Left ventricle myocardium inferior (tissue), 1 donor: ENCODE results near the gene CLCF1. TPM values are rescaled to one million over a fixed set of nuclear protein-coding genes. Genes with fewer than 3 reads are reported as not detected.

Experiments used
- DNase-seq: peaks from one replicate; pipeline ENCODE4 v3.0.0-alpha.2; 2020
- H3K27ac ChIP-seq: fragments of 200-600 bp; replicated peaks from 2 replicates; pipeline ENCODE4 v1.8.0; 2021
- H3K27me3 ChIP-seq: fragments of 200-600 bp; 2 replicates; pipeline ENCODE4 v1.8.0; 2021; ENCODE audit warnings: low read depth
- H3K36me3 ChIP-seq: fragments of 200-600 bp; 2 replicates; pipeline ENCODE4 v1.8.0; 2021
- H3K4me1 ChIP-seq: fragments of 200-600 bp; 2 replicates; pipeline ENCODE4 v1.8.0; 2021
- H3K4me3 ChIP-seq: fragments of 200-600 bp; 2 replicates; pipeline ENCODE4 v1.8.0; 2021; ENCODE audit warnings: mild to moderate bottlenecking, moderate library complexity
- H3K9me3 ChIP-seq: fragments of 200-600 bp; replicated peaks from 2 replicates; pipeline ENCODE4 v1.8.0; 2021
- intact Hi-C: fragments of 100-400 bp; cut with micrococcal nuclease; formaldehyde crosslinking; loops from one replicate; pipeline ENCODE4 v1.11.0; 2022
- total RNA-seq: library from RNA; stranded (reverse); fragmentation: NEBNext Ultra II Directional; extraction: Animal tissue kit (Norgen Biotek cat#: 25700); gene quantifications from one replicate; pipeline ENCODE4 v1.2.1, GENCODE V29; 2021
- TF ChIP-seq, protein P1 (sequence below): fragments of 200-600 bp; IDR thresholded peaks from 2 replicates; pipeline ENCODE4 v1.8.0; 2021; ENCODE audit warnings: antibody characterized with exemption, mild to moderate bottlenecking, borderline replicate concordance
- donor health status: DM: no; HTN: yes; CAD: no; lungs with severe emphysema.

CLCF1 gene
- total RNA-seq, 1 donor from 2014 or later = 0.82 TPM

- DNase-seq = peak; percentile 92
- Histone ChIP-seq H3K27me3 (peaks cover 7% of the 10 kb centered on the region), H3K4me3 (peak within 1 kb of the TSS; percentile 99), H3K9me3 (no peaks in the 10 kb centered on the region), H3K36me3 (peaks cover 37% of the 10 kb centered on the region), H3K27ac (peak within 1 kb of the TSS; percentile 99), H3K4me1 (peaks cover 66% of the 10 kb centered on the region)
- TF ChIP-seq, protein P1, sequence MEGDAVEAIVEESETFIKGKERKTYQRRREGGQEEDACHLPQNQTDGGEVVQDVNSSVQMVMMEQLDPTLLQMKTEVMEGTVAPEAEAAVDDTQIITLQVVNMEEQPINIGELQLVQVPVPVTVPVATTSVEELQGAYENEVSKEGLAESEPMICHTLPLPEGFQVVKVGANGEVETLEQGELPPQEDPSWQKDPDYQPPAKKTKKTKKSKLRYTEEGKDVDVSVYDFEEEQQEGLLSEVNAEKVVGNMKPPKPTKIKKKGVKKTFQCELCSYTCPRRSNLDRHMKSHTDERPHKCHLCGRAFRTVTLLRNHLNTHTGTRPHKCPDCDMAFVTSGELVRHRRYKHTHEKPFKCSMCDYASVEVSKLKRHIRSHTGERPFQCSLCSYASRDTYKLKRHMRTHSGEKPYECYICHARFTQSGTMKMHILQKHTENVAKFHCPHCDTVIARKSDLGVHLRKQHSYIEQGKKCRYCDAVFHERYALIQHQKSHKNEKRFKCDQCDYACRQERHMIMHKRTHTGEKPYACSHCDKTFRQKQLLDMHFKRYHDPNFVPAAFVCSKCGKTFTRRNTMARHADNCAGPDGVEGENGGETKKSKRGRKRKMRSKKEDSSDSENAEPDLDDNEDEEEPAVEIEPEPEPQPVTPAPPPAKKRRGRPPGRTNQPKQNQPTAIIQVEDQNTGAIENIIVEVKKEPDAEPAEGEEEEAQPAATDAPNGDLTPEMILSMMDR = peak; percentile 79
- intact Hi-C loops = no loop called here
Observed at GRCh38 chr11:67401495-67402191, 28.2 kb upstream of the CLCF1 start, which contains the start of gene PPP1CA. Gene PPP1CA (minus strand): TSS chr11:67401858. CDS start chr11:67401782, 76 bp downstream.

DNA sequence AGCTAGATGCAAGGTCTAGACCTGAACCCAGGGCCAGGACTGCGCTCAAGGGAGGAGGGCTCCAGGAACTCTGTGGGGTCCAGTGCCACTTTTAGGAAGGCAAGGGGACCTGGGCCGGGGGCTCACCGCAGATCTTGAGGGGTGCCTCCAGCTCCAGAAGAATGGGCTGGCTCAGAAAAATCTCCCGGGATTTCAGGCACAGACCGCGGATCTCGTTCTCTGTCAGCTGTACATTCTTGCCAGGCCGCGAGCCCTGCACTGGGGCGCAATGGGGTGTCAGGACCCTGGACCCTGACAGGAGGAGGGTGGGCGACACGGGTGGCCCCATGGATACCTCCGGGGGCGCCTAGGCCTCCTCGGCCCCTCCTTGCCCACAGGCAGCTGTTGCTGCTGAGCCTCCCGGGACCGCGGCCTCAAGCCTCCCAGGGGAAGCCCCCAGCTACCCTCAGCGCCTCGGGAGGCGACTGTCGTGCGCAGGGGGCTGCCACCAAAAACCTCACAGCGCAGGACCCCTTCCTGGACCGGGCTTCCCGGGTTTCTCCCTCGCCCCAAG, 27.6 kb upstream of the CLCF1 start:
- H3K4me1 ChIP-seq = peaks cover 68% of the 10 kb centered on the region
- DNase-seq = no peak
- intact Hi-C loops = no loop called here
- H3K36me3 ChIP-seq = peaks cover 43% of the 10 kb centered on the region
- peak overlapping the region; percentile 99 for H3K4me3 ChIP-seq
- peak overlapping the region; percentile 99 for H3K27ac ChIP-seq
- H3K9me3 ChIP-seq = no peaks in the 10 kb centered on the region
- H3K27me3 ChIP-seq = peaks cover 7% of the 10 kb centered on the region
- TF ChIP-seq, protein P1 = no peak

DNA sequence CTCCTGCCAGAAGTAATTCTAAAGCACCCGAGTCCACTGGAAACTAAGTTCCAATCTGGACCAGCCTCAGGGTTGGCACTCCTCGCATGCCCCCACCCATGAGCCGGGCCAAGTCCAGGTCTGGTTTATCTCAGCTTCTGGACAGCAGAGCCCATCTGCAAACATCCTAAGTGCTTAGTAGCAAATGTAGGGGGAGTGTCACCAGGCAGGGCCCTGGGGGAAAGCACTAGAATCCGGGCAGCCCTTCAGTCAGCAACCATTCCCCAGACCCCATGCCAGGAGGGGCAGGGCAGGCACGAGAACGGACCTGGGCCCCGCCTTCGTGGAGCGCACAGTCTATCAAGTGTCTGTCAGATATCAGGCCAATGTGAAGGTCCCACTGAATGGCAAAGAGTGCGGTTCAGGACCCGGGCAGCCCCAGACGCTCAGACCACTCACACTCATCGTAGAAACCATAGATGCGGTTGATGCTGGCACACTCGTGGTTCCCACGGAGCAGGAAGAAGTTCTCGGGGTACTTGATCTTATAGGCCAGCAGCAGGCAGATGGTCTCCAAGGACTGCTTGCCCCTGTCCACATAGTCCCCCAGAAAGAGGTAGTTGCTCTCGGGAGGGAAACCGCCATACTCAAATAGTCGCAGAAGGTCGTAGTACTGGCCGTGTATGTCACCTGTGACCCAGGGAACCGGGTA, 27.0 kb upstream of the CLCF1 start:
- no peaks in the 10 kb centered on the region for H3K9me3 ChIP-seq
- H3K27me3 ChIP-seq = peaks cover 6% of the 10 kb centered on the region
- peak overlapping the region; percentile 99 for H3K27ac ChIP-seq
- peaks cover 48% of the 10 kb centered on the region for H3K36me3 ChIP-seq
- H3K4me1 ChIP-seq = peaks cover 68% of the 10 kb centered on the region
- H3K4me3 ChIP-seq = peak overlapping the region; percentile 99
- no peak for DNase-seq
- intact Hi-C loops = no loop called here
- TF ChIP-seq, protein P1 = no peak

DNA sequence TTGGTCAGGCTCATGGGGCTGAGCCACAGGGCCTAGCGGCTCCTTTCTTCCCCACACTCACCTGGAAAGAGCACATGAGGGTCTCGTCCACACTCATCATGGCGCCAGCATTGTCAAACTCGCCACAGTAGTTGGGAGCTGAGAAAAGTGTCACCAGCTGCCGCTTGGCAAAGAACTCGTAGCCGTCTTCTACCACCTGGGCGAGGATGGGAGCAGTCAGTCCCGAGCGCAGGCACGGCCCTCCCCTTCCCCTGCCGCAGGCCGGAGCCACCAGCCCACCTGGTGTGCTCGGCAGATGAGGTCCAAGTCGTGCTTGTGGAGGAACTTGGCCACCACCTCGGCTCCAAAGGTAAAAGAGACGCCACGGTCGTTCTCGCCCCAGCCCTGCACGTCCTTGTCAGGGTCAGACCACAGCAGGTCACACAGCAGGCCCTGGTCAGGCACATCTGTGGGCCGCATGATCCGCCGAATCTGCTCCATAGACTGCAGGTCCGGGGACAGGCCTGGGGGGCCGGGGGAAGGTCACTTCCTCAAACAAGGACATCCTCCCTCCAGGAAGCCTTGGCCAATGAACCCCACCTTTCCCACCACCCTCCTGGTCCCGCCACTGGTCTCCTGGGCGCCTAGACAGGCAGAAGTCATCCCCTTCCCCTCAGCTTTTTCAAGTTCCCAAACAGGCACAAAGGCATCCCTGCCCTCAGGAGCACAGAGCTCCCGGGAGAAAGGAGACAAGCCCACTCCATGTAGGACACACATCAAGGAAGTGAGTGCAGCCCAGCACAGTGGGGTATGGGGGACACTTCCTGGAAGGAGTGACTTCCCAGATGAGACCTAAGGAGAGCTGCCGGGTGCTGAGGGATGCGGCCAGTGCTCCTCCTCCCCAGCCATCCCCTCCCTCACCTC, 25.5 kb upstream of the CLCF1 start:
- peaks cover 68% of the 10 kb centered on the region for H3K4me1 ChIP-seq
- H3K9me3 ChIP-seq = no peaks in the 10 kb centered on the region
- H3K27me3 ChIP-seq = no peaks in the 10 kb centered on the region
- intact Hi-C loops = loop anchor here (10.0 kb wide), 1 partner anchor 106 kb away; the partner anchor contains the start of genes CDK2AP2 and PITPNM1
- DNase-seq = no peak
- H3K36me3 ChIP-seq = peaks cover 50% of the 10 kb centered on the region
- no peak overlapping the region for H3K4me3 ChIP-seq
- TF ChIP-seq, protein P1 = no peak
- H3K27ac ChIP-seq = no peak overlapping the region
